K562 (cell line): ENCODE data around the gene HMGN2.
A peak's percentile ranks its signal among the peaks of the same experiment; 100 is the strongest.

Source experiments
- FOXA3 ChIP-seq, 2 experiments: fragments of 450-650 bp in 1 of 2; sonication (generic) in 1 of 2; formaldehyde crosslinking; IDR thresholded peaks in 1 of 2; conservative IDR thresholded peaks in 1 of 2; 2 replicates each; pipeline versions ENCODE4 v1.4.0 to v1.8.0; 2020 to 2022; ENCODE audit warnings: mild to moderate bottlenecking in 2 of 2, missing genetic modification reagents in 1 of 2
- GABPB1 ChIP-seq: sonication (generic); formaldehyde crosslinking; IDR thresholded peaks from 2 replicates; pipeline ENCODE4 v1.8.0; 2022; ENCODE audit warnings: mild to moderate bottlenecking, missing genetic modification reagents
- MAFK ChIP-seq: IDR thresholded peaks from 2 replicates; pipeline ENCODE4 v1.6.1; 2011; ENCODE audit warnings: low read length, improper control_type of control experiment
- TSC22D4 ChIP-seq: fragments of 450-650 bp; IDR thresholded peaks from 2 replicates; pipeline ENCODE4 v1.6.1; 2016; ENCODE audit warnings: missing genetic modification characterization, missing biosample characterization, control low read depth
- ZNF780A ChIP-seq: fragments of 250-450 bp; sonication (Bioruptor Pico); IDR thresholded peaks from 2 replicates; pipeline ENCODE4 v1.5.0; 2021; ENCODE audit warnings: mild to moderate bottlenecking

DNA sequence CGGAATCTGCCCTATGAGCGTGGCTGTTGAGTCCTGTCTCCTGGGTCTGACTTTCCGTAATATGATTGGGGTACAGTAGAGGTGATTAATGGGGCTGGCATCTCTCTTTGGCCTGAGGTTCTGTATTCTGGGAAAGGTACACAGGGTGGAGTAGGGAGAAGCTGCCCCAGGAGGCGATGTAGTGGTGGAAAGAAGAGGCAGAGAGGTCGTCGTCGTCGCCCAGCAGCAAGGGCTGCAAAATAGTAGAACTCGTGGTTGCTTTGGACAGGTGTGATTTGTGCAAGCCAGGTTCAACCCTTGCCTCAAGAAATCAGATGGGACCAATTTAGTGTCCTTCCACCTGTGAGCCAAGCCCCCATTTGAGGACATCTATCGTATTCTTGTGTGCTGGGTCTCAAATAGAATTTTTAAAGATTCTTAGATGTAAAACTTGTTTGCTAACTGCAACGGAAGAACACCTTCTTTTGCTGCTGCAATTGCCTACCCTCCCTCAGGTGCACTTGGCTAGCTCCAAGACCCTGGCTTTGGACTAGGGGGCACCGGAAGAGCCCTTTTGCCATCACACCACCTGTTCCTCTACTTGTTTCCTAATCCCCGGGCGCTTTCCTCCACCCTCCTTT lies 1.3 kb upstream of the HMGN2 start:
- TF ChIP-seq MAFK (no peak), GABPB1 (no peak), FOXA3 (CRISPR knock-in tag; conservative IDR thresholded peaks at IDR 0.05 in 1 of 2, IDR thresholded peaks at IDR 0.05 in 1 of 2) (peak in 1 of 2 experiments; percentile 8; a peak in 1 of 4 replicates), ZNF780A (CRISPR knock-in tag) (no peak), TSC22D4 (tag) (no peak)
